HCT116 (cell line): ENCODE results near the gene KRT6C. TPM values are rescaled to one million over a fixed set of nuclear protein-coding genes. Genes with fewer than 3 reads are reported as not detected.

ENCODE experiments used
- ATAC-seq: fragments of 200-7000 bp; cut with Tn5 transposase; 2 replicates; pipeline ENCODE4 v1.9.1; 2020; ENCODE audit warnings: mild to moderate bottlenecking, moderate library complexity
- BruUV-seq: library from RNA; stranded (reverse); fragments of 400-500 nt; replicated peaks from 2 replicates; lab custom pipeline; 2021; lab: Mats Ljungman, UMichigan
- CTCF ChIA-PET: fragments of 300-600 bp; sonication (Branson Sonifier 250); formaldehyde crosslinking; loops from one replicate; lab custom pipeline; 2021; ENCODE audit warnings: antibody characterized with exemption; lab: Charles Lee
- POLR2A ChIA-PET: fragments of 300-600, 350-600 bp; sonication (Branson Sonifier 250); formaldehyde crosslinking; loops from one replicate; lab custom pipeline; 2021; ENCODE audit warnings: antibody characterized with exemption; lab: Charles Lee
- RAD21 ChIA-PET, 2 experiments: fragments of 300-600 bp; sonication (Branson Sonifier 250); formaldehyde crosslinking; loops; one replicate each; lab custom pipeline; 2023; ENCODE audit warnings: low total read pairs in 2 of 2; ENCODE audit not compliant: uncharacterized antibody in 2 of 2, unreplicated experiment in 2 of 2, low non-redundant PET in 1 of 2; lab: Charles Lee
- DNase-seq: peaks from one replicate; pipeline ENCODE4 v3.0.0-alpha.2; 2010; ENCODE audit warnings: low read depth, low spot score
- H2AFZ ChIP-seq: fragments of 200-600 bp; shearing (Covaris generic), sonication (generic); 2 replicates; pipeline ENCODE4 v1.6.1; 2017; ENCODE audit warnings: low read depth, mixed run types, mixed read lengths, antibody characterized with exemption, low read length; ENCODE audit not compliant: poor library complexity, severe bottlenecking
- H3K27ac ChIP-seq: 2 replicates; pipeline ENCODE4 v1.5.1; 2012; ENCODE audit warnings: low read depth, low read length
- H3K27me3 ChIP-seq: fragments of 200-600 bp; sonication (generic); 2 replicates; pipeline ENCODE4 v1.6.1; 2016; ENCODE audit warnings: mixed run types, low read length, mixed read lengths; ENCODE audit not compliant: insufficient read depth
- H3K36me3 ChIP-seq, 2 experiments: fragments of 200-500 bp in 1 of 2; fragments of 200-600 bp in 1 of 2; sonication (Bioruptor generic) in 1 of 2; sonication (generic) in 1 of 2; 2 replicates each; pipeline versions ENCODE4 v1.5.1 to v1.6.1; 2014 to 2016; ENCODE audit warnings: low read length in 2 of 2, inconsistent platforms in 1 of 2, mixed read lengths in 1 of 2, mixed run types in 1 of 2; ENCODE audit not compliant: insufficient read depth in 2 of 2, control insufficient read depth in 1 of 2
- H3K4me1 ChIP-seq, 2 experiments: fragments of 200-600 bp in 1 of 2; sonication (generic) in 1 of 2; 2 replicates each; pipeline versions ENCODE4 v1.5.1 to v1.6.1; 2012 to 2017; ENCODE audit warnings: low read length in 2 of 2, inconsistent platforms in 1 of 2, mild to moderate bottlenecking in 1 of 2, mixed read lengths in 1 of 2, mixed run types in 1 of 2, moderate library complexity in 1 of 2; ENCODE audit not compliant: insufficient read depth in 2 of 2, control insufficient read depth in 1 of 2
- H3K4me2 ChIP-seq: fragments of 200-600 bp; sonication (generic); 2 replicates; pipeline ENCODE4 v1.6.1; 2017; ENCODE audit warnings: mixed run types, low read length, mixed read lengths
- H3K4me3 ChIP-seq, 2 experiments: fragments of 200-600 bp in 1 of 2; sonication (generic) in 1 of 2; replicated peaks in 1 of 2; 2 replicates each; pipeline ENCODE4 v1.5.1; 2011 to 2016; ENCODE audit warnings: low read length in 2 of 2, control low read depth in 1 of 2, low read depth in 1 of 2, mild to moderate bottlenecking in 1 of 2, mixed read lengths in 1 of 2, mixed run types in 1 of 2
- H3K79me2 ChIP-seq: fragments of 200-600 bp; sonication (generic); 2 replicates; pipeline ENCODE4 v1.6.1; 2017; ENCODE audit warnings: mild to moderate bottlenecking, mixed run types, low read length, moderate library complexity, mixed read lengths; ENCODE audit not compliant: insufficient read depth
- H3K9ac ChIP-seq: fragments of 200-600 bp; sonication (generic); 2 replicates; pipeline ENCODE4 v1.6.1; 2016; ENCODE audit warnings: low read length, mixed read lengths
- H3K9me2 ChIP-seq: fragments of 200-600 bp; sonication (generic), shearing (Covaris generic); 2 replicates; pipeline ENCODE4 v1.6.1; 2017; ENCODE audit warnings: mixed run types, mild to moderate bottlenecking, moderate library complexity; ENCODE audit not compliant: insufficient read depth
- H3K9me3 ChIP-seq, 2 experiments: fragments of 200-500 bp in 1 of 2; fragments of 200-600 bp in 1 of 2; sonication (Bioruptor generic) in 1 of 2; sonication (generic) in 1 of 2; 2 replicates each; pipeline ENCODE4 v1.6.1; 2014 to 2017; ENCODE audit warnings: low read length in 2 of 2, mixed read lengths in 2 of 2, inconsistent platforms in 1 of 2, low read depth in 1 of 2, mild to moderate bottlenecking in 1 of 2, mixed run types in 1 of 2, moderate library complexity in 1 of 2; ENCODE audit not compliant: control insufficient read depth in 1 of 2, insufficient read depth in 1 of 2
- H4K20me1 ChIP-seq: fragments of 200-600 bp; sonication (generic), shearing (Covaris generic); 2 replicates; pipeline ENCODE4 v1.6.1; 2017; ENCODE audit warnings: mixed run types, mild to moderate bottlenecking, moderate library complexity; ENCODE audit not compliant: insufficient read depth
- CBX3 ChIP-seq: IDR thresholded peaks from 2 replicates; pipeline ENCODE4 v1.6.1; 2012; ENCODE audit warnings: low read depth
- EGR1 ChIP-seq: IDR thresholded peaks from 2 replicates; pipeline ENCODE4 v1.6.1; 2012; ENCODE audit warnings: low read depth
- ELF1 ChIP-seq: IDR thresholded peaks from 2 replicates; pipeline ENCODE4 v1.6.1; 2012; ENCODE audit warnings: low read depth, borderline replicate concordance
- EZH2phosphoT487 ChIP-seq: fragments of 200-600 bp; IDR thresholded peaks from 2 replicates; pipeline ENCODE4 v1.6.1; 2018; ENCODE audit warnings: antibody characterized with exemption, borderline replicate concordance
- FOSL1 ChIP-seq: IDR thresholded peaks from 2 replicates; pipeline ENCODE4 v1.6.1; 2012; ENCODE audit warnings: low read depth
- POLR2A ChIP-seq: IDR thresholded peaks from 2 replicates; pipeline ENCODE4 v1.7.0; 2011; ENCODE audit warnings: borderline replicate concordance; ENCODE audit not compliant: insufficient read depth, insufficient read length; ENCODE audit errors: extremely low read depth
- RAD21 ChIP-seq: IDR thresholded peaks from 2 replicates; pipeline ENCODE4 v1.6.1; 2012; ENCODE audit warnings: low read depth, mild to moderate bottlenecking
- SIN3A ChIP-seq: IDR thresholded peaks from 2 replicates; pipeline ENCODE4 v1.6.1; 2012; ENCODE audit warnings: low read depth
- SRF ChIP-seq: IDR thresholded peaks from 2 replicates; pipeline ENCODE4 v1.6.1; 2012; ENCODE audit warnings: low read depth
- YY1 ChIP-seq: IDR thresholded peaks from 2 replicates; pipeline ENCODE4 v1.6.1; 2011; ENCODE audit warnings: low read length, low read depth, moderate library complexity, mild to moderate bottlenecking; ENCODE audit not compliant: insufficient replicate concordance; ENCODE audit errors: extremely low read depth
- ZFX ChIP-seq: fragments of 450-650 bp; IDR thresholded peaks from 2 replicates; pipeline ENCODE4 v1.6.1; 2017
- ZNF274 ChIP-seq: fragments of 200-500 bp; sonication (Bioruptor generic); IDR thresholded peaks from 2 replicates; pipeline ENCODE4 v1.6.1; 2014; ENCODE audit warnings: mild to moderate bottlenecking, low read depth, low read length, inconsistent platforms
- intact Hi-C: fragments of 100-400 bp; cut with micrococcal nuclease; formaldehyde crosslinking; loops from 2 replicates; pipeline ENCODE4 v1.10.0; 2022
- total RNA-seq: library from RNA; stranded (reverse); gene quantifications from one replicate; pipeline ENCODE4 v1.2.1, GENCODE V29; 2021; ENCODE audit not compliant: unreplicated experiment
- TF ChIP-seq, protein P1 (sequence below): IDR thresholded peaks from 2 replicates; pipeline ENCODE4 v1.6.1; 2012
- TF ChIP-seq, protein P2 (sequence below): IDR thresholded peaks from 2 replicates; pipeline ENCODE4 v1.6.1; 2011; ENCODE audit warnings: mild to moderate bottlenecking, low read length, moderate library complexity; ENCODE audit not compliant: insufficient replicate concordance; ENCODE audit errors: extremely low read depth
- TF ChIP-seq, protein P3 (sequence below): IDR thresholded peaks from 2 replicates; pipeline ENCODE4 v1.6.1; 2012
- TF ChIP-seq, protein P4 (sequence below): IDR thresholded peaks from 2 replicates; pipeline ENCODE4 v1.6.1; 2012; ENCODE audit warnings: low read depth
- TF ChIP-seq, protein P5 (sequence below), 3 experiments: fragments of 200-600 bp in 1 of 3; sonication (generic) in 1 of 3; IDR thresholded peaks in 2 of 3; conservative IDR thresholded peaks in 1 of 3; 2 replicates each; pipeline ENCODE4 v1.5.1; 2012 to 2017; ENCODE audit warnings: low read depth in 2 of 3, low read length in 2 of 3, antibody characterized with exemption in 1 of 3, borderline replicate concordance in 1 of 3, control low read depth in 1 of 3, mild to moderate bottlenecking in 1 of 3, mixed read lengths in 1 of 3, mixed run types in 1 of 3, moderate library complexity in 1 of 3; ENCODE audit not compliant: insufficient read depth in 1 of 3

The KRT6C gene
- total RNA-seq, 1 experiment from 2014 or later = not detected

DNA sequence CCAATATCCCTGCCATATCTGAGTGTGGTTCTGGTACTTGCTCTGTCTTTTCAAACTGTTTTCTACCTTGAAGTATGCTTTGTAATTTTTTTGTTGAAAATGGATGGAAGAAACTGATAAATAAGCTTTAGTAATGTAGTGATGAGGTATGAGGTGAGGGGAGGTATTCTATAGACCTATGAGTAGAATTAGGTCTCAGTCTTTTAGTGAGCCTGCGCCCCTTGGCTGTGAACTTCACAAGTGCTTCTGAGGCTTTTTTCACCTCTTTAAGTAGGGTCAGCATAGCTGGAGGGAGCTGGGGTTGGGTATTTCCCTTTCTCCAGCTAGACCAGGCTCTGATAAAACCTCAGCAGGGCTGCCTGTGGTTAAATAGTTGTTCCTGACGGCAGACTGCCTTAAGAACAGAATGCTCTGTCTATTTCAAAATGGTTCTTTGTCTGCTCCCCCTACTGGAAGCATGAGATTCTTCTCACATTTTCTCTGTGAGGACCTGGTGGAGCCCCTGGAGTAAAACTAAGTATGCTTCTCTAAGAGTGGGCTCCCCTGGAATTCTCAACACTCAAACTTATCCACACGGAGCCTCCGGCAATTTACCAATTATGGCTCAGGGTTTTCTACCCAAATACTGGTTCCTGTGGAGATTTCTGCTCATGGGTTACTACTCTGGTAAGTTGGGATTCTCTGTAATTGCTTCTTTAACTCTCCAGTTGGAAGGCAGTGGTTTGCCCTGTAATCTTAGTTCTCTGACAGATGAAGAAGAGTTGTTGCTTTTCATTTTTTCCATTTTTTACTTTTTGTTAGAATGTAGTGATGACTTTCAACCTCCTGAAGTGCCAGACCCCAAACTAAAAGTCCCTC, 33.5 kb upstream of the KRT6C start:
- no peak overlapping the region for H3K4me3 ChIP-seq
- RAD21 ChIA-PET = interaction anchor here in 1 of 2 experiments (1.0 kb wide), 1 partner anchor 111 kb away, joined by 3 read pairs; no protein-coding TSS in a partner anchor
- ATAC-seq = peak; percentile 95
- CTCF ChIA-PET = interaction anchor here (0.7 to 2.4 kb wide), 3 partner anchors 10 to 111 kb away, joined by 3 to 11 read pairs (median 4); no protein-coding TSS in a partner anchor
- no peak overlapping the region for H3K9ac ChIP-seq
- H4K20me1 ChIP-seq = no peaks in the 10 kb centered on the region
- BruUV-seq = no TSS peak
- H3K4me2 ChIP-seq = peak overlapping the region; percentile 8; the same call in 1 of the 2 replicates
- H3K9me3 ChIP-seq = no peaks in the 10 kb centered on the region
- no peaks in the 10 kb centered on the region for H3K79me2 ChIP-seq
- peak overlapping the region; percentile 88 for H2AFZ ChIP-seq
- POLR2A ChIA-PET = interaction anchor here (1.0 kb wide), 2 partner anchors 10 to 359 kb away, joined by 3 to 4 read pairs; no protein-coding TSS in a partner anchor
- intact Hi-C loops = loop anchor here (1.0 kb wide), 1 partner anchor 111 kb away; no protein-coding TSS in a partner anchor
- no peaks in the 10 kb centered on the region for H3K27me3 ChIP-seq
- no peak for DNase-seq
- no peaks in the 10 kb centered on the region for H3K36me3 ChIP-seq
- no peaks in the 10 kb centered on the region for H3K9me2 ChIP-seq
- no peak overlapping the region for H3K27ac ChIP-seq
- peaks cover 0 to 6% of the 10 kb centered on the region in 2 experiments; a peak in 1 of 4 replicates for H3K4me1 ChIP-seq
- TF ChIP-seq, protein P1, sequence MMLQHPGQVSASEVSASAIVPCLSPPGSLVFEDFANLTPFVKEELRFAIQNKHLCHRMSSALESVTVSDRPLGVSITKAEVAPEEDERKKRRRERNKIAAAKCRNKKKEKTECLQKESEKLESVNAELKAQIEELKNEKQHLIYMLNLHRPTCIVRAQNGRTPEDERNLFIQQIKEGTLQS = no peak
- TF ChIP-seq, protein P2, sequence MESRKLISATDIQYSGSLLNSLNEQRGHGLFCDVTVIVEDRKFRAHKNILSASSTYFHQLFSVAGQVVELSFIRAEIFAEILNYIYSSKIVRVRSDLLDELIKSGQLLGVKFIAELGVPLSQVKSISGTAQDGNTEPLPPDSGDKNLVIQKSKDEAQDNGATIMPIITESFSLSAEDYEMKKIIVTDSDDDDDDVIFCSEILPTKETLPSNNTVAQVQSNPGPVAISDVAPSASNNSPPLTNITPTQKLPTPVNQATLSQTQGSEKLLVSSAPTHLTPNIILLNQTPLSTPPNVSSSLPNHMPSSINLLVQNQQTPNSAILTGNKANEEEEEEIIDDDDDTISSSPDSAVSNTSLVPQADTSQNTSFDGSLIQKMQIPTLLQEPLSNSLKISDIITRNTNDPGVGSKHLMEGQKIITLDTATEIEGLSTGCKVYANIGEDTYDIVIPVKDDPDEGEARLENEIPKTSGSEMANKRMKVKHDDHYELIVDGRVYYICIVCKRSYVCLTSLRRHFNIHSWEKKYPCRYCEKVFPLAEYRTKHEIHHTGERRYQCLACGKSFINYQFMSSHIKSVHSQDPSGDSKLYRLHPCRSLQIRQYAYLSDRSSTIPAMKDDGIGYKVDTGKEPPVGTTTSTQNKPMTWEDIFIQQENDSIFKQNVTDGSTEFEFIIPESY = no peak
- TF ChIP-seq RAD21 = peak; percentile 63
- no peak for TF ChIP-seq POLR2A
- TF ChIP-seq, protein P3, sequence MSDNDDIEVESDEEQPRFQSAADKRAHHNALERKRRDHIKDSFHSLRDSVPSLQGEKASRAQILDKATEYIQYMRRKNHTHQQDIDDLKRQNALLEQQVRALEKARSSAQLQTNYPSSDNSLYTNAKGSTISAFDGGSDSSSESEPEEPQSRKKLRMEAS = no peak
- TF ChIP-seq ELF1 = no peak
- TF ChIP-seq SIN3A = no peak
- TF ChIP-seq ZFX = no peak
- TF ChIP-seq ZNF274 = no peak
- no peak for TF ChIP-seq EGR1
- TF ChIP-seq, protein P4, sequence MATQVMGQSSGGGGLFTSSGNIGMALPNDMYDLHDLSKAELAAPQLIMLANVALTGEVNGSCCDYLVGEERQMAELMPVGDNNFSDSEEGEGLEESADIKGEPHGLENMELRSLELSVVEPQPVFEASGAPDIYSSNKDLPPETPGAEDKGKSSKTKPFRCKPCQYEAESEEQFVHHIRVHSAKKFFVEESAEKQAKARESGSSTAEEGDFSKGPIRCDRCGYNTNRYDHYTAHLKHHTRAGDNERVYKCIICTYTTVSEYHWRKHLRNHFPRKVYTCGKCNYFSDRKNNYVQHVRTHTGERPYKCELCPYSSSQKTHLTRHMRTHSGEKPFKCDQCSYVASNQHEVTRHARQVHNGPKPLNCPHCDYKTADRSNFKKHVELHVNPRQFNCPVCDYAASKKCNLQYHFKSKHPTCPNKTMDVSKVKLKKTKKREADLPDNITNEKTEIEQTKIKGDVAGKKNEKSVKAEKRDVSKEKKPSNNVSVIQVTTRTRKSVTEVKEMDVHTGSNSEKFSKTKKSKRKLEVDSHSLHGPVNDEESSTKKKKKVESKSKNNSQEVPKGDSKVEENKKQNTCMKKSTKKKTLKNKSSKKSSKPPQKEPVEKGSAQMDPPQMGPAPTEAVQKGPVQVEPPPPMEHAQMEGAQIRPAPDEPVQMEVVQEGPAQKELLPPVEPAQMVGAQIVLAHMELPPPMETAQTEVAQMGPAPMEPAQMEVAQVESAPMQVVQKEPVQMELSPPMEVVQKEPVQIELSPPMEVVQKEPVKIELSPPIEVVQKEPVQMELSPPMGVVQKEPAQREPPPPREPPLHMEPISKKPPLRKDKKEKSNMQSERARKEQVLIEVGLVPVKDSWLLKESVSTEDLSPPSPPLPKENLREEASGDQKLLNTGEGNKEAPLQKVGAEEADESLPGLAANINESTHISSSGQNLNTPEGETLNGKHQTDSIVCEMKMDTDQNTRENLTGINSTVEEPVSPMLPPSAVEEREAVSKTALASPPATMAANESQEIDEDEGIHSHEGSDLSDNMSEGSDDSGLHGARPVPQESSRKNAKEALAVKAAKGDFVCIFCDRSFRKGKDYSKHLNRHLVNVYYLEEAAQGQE = no peak
- TF ChIP-seq SRF = no peak
- no peak for TF ChIP-seq EZH2phosphoT487
- TF ChIP-seq FOSL1 = no peak
- TF ChIP-seq CBX3 = no peak
- TF ChIP-seq, protein P5, sequence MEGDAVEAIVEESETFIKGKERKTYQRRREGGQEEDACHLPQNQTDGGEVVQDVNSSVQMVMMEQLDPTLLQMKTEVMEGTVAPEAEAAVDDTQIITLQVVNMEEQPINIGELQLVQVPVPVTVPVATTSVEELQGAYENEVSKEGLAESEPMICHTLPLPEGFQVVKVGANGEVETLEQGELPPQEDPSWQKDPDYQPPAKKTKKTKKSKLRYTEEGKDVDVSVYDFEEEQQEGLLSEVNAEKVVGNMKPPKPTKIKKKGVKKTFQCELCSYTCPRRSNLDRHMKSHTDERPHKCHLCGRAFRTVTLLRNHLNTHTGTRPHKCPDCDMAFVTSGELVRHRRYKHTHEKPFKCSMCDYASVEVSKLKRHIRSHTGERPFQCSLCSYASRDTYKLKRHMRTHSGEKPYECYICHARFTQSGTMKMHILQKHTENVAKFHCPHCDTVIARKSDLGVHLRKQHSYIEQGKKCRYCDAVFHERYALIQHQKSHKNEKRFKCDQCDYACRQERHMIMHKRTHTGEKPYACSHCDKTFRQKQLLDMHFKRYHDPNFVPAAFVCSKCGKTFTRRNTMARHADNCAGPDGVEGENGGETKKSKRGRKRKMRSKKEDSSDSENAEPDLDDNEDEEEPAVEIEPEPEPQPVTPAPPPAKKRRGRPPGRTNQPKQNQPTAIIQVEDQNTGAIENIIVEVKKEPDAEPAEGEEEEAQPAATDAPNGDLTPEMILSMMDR (IDR thresholded peaks at IDR 0.05 in 2 of 3, conservative IDR thresholded peaks at IDR 0.05 in 1 of 3; ENCODE audit: borderline replicate concordance in 1 of 3, insufficient read depth in 1 of 3, low read depth in 2 of 3, low read length in 2 of 3) = peak; percentile 57 to 82 (median 64)
- peak; percentile 24 for TF ChIP-seq YY1
